Stimulated activated naive CD8-positive, alpha-beta T cell treated with anti-CD3 and anti-CD28 coated beads, Interleukin-15, Interleukin-2, amounts not matched to agents 100 ng/mL and 50 ng/mL, for 24 hours (primary cell): Measurements from ENCODE around the gene COP1.
A peak's percentile ranks its signal among the peaks of the same experiment; 100 is the strongest.
"Not testable (repeated sequence)": the region's sequence is repeated elsewhere in the genome, so short reads cannot be mapped to it uniquely, and the experiment has no call there.

Source experiments
- H3K27ac Mint-ChIP-seq: one replicate; pipeline ENCODE4 v1.8.0; 2021; ENCODE audit warnings: mild to moderate bottlenecking, mixed read lengths
- H3K27me3 Mint-ChIP-seq: one replicate; pipeline ENCODE4 v1.8.0; 2021; ENCODE audit warnings: mixed read lengths
- H3K36me3 Mint-ChIP-seq: one replicate; pipeline ENCODE4 v1.8.0; 2021; ENCODE audit warnings: low read depth, mixed read lengths
- H3K4me1 Mint-ChIP-seq: one replicate; pipeline ENCODE4 v1.8.0; 2021; ENCODE audit warnings: low read depth, mixed read lengths
- H3K4me3 Mint-ChIP-seq: one replicate; pipeline ENCODE4 v1.8.0; 2021; ENCODE audit warnings: mild to moderate bottlenecking, mixed read lengths
- H3K9me3 Mint-ChIP-seq: one replicate; pipeline ENCODE4 v1.8.0; 2021; ENCODE audit warnings: mixed read lengths

The COP1 gene

DNA sequence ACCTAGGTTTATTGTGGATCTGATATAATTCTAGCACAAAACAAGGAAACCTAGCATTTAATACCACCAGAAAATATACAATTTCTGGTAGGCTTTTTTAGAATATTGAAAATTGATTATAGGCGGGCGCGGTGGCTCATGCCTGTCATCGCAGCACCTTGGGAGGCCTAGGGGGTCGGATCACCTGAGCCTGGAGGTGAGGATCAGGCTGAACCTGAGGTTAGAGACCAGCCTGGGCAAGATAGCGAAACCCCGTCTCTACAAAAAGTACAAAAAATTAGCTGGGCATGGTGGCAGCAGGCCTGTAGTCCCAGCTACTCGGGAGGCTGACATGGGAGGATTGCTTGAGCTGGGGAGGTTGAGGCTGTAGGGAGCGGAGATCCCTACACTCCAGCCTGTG is 948 bp upstream of the COP1 start:
- H3K4me3 Mint-ChIP-seq = peak overlapping the region; percentile 95
- peaks cover 16% of the 10 kb centered on the region for H3K36me3 Mint-ChIP-seq
- H3K9me3 Mint-ChIP-seq = no peaks in the 10 kb centered on the region
- peaks cover 37% of the 10 kb centered on the region for H3K4me1 Mint-ChIP-seq
- H3K27ac Mint-ChIP-seq = peak overlapping the region; percentile 99
- H3K27me3 Mint-ChIP-seq = no peaks in the 10 kb centered on the region

DNA sequence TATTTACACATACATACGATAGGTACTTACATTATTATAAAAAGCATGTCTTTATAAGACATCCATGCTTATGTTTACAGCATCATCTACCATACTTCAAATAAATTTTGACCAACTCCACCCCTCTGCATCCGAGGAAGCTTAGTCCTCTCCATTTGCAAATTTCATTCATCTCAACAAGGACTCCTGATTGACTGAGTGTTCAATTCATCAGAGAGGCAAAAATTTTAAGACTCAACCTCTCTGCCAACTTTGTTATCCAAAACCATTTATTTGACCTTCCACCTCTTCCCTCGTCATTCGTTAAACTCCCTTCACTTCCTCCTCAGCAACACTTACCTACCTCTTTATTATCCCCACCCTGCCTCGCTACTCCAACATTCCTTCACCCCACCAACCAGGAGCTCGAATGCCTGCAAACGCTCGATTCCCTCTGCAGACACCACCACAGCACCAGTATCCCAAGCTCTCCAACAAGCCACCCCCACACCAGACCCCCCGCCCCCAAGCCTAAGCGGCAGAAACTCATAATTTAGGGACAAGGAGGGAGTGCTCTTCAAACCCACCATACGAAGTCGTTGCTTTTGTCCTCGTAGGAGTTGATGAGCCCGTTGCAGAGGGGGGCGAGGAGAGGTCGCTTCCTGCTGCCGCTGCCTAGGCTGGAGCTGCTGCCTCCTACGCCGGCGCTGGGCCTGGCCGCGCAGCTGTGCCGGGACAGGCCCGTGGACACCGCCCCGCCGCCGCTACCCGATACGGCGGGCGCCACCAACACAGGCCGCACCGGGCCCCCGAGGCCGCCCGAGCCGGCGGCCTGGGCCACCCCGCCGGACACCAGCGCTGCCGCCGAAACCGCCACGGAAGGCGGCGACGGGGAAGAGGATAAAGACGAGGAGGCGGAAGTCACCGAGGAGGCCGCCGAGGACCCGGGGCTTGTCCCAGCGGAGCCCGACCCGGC is 803 bp downstream of the COP1 start:
- Mint-ChIP-seq H3K9me3 (no peaks in the 10 kb centered on the region), H3K4me3 (peak overlapping the region; percentile 93), H3K36me3 (peaks cover 25% of the 10 kb centered on the region), H3K4me1 (peaks cover 51% of the 10 kb centered on the region), H3K27ac (peak overlapping the region; percentile 94), H3K27me3 (no peaks in the 10 kb centered on the region)

GRCh38 chr1:176205332-176205914 is 1.7 kb downstream of the COP1 start:
- Mint-ChIP-seq H3K4me3 (peak overlapping the region; percentile 93), H3K9me3 (no peaks in the 10 kb centered on the region), H3K27me3 (no peaks in the 10 kb centered on the region), H3K4me1 (peaks cover 55% of the 10 kb centered on the region), H3K27ac (peak overlapping the region; percentile 94), H3K36me3 (peaks cover 26% of the 10 kb centered on the region)

- H3K4me1 Mint-ChIP-seq = peaks cover 62% of the 10 kb centered on the region
- H3K4me3 Mint-ChIP-seq = peak overlapping the region; percentile 93
- H3K36me3 Mint-ChIP-seq = peaks cover 33% of the 10 kb centered on the region
- H3K9me3 Mint-ChIP-seq, H3K27me3 Mint-ChIP-seq: not testable (repeated sequence)
- H3K27ac Mint-ChIP-seq = peak overlapping the region; percentile 94
Measured at GRCh38 chr1:176204655-176205054, 2.4 kb downstream of the COP1 start.

DNA sequence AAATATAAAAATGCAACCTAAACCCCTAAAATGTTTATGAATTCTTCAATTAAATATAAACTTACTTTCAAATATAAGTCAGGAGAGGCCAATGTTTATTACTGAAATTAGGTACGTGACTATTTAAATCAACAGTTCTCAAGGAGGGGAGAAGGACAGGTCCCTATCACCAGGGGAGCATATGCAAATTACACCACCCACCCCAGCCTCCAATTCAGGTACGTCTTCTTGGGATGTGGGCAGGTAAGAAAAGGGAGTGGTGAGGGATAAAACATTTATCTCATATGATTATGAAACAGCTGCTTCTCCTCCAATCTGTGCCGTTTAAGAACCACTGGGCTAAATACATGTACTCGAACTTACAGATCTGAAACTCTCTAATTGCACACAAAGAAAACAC is 3.4 kb downstream of the COP1 start:
- H3K36me3 Mint-ChIP-seq = peaks cover 35% of the 10 kb centered on the region
- no peaks in the 10 kb centered on the region for H3K27me3 Mint-ChIP-seq
- H3K4me3 Mint-ChIP-seq = no peak overlapping the region
- H3K4me1 Mint-ChIP-seq = peaks cover 71% of the 10 kb centered on the region
- no peak overlapping the region for H3K27ac Mint-ChIP-seq
- no peaks in the 10 kb centered on the region for H3K9me3 Mint-ChIP-seq

DNA sequence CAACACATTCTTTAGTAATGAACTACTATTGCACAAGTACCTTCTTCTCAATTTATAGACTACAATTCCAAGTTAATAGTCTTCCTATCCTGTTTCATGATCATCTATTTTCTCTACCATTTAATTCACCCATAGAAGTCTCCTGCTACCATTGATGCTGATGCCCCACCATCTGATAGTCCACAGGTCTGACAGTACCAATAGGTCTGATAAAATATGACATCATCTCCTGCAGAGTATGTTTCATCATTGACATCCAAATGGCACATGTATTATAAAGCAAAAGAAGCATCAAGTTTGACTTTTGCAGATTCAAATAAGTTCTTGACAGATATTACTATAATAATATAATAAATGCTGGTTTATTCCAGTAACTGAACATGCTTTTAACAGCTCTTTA is 5.5 kb downstream of the COP1 start:
- Mint-ChIP-seq H3K27me3 (no peaks in the 10 kb centered on the region), H3K36me3 (peaks cover 46% of the 10 kb centered on the region), H3K4me3 (no peak overlapping the region), H3K9me3 (no peaks in the 10 kb centered on the region), H3K4me1 (peaks cover 80% of the 10 kb centered on the region), H3K27ac (no peak overlapping the region)

DNA sequence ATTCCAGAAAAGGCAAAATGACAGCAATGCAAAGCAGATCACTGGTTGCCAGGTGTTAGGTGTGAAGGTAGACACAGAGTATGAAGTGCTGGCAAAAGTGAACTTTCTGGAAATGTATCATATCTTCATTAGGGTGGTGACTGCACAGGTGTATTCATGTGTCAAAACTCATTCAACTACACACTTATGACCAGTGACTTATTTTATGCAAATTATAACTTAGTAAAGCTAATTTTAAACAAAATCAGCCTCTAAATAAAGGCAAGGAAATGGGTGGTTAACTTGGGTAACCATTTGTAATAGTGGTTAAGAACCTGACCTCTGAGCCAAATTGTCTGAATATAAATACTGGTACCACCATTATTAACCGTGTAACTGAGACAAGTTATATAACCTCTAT is 7.4 kb downstream of the COP1 start:
- peaks cover 46% of the 10 kb centered on the region for H3K36me3 Mint-ChIP-seq
- H3K27me3 Mint-ChIP-seq = no peaks in the 10 kb centered on the region

DNA sequence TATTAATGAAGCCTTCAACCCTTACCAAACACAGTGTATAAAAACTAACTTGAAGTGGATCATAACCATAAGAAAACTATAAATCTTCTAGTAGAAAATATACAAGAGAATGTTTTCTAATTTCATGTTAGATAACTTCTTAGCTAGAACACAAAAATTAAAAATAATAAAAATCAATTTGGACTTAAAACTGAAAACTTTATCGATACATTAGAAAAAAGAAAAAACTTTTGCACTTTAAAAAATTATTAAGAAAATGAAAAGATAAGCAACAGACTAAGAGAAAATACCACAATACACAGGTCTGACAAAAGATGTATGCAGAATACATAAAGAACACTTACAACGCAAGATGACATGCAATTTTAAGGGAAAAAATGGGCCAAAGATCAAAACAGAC is 8.7 kb downstream of the COP1 start:
- H3K9me3 Mint-ChIP-seq = no peaks in the 10 kb centered on the region
- H3K27ac Mint-ChIP-seq = no peak overlapping the region
- H3K4me3 Mint-ChIP-seq = no peak overlapping the region
- H3K36me3 Mint-ChIP-seq = peaks cover 48% of the 10 kb centered on the region
- peaks cover 87% of the 10 kb centered on the region for H3K4me1 Mint-ChIP-seq
- no peaks in the 10 kb centered on the region for H3K27me3 Mint-ChIP-seq

More for the DNA sequence above, 7.4 kb downstream of the COP1 start:
- Mint-ChIP-seq H3K9me3 (no peaks in the 10 kb centered on the region), H3K4me3 (no peak overlapping the region), H3K4me1 (peaks cover 89% of the 10 kb centered on the region), H3K27ac (no peak overlapping the region)

DNA sequence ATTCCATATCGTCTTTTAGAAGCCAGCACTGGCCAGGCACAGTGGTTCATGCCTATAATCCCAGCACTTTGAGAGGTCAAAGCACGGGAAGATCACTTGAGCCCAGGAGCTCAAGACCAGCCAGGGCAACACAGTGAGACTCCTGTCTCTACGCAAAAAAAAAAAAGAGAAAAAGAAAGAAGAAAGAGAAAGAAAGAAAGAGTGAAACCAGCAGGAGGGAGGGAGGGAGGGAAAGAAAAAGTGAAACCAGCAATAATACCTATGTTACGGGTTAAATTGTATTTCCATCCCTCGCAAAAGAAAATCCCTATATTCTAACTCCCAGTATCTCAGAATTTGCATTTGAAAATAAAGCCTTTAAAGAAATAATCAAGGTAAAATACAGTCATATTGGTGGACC is 10.4 kb downstream of the COP1 start:
- no peaks in the 10 kb centered on the region for H3K27me3 Mint-ChIP-seq
- H3K36me3 Mint-ChIP-seq = peaks cover 46% of the 10 kb centered on the region
- H3K4me1 Mint-ChIP-seq = peaks cover 92% of the 10 kb centered on the region
- H3K27ac Mint-ChIP-seq = peak overlapping the region; percentile 77
- H3K4me3 Mint-ChIP-seq = peak overlapping the region; percentile 71
- H3K9me3 Mint-ChIP-seq = no peaks in the 10 kb centered on the region

DNA sequence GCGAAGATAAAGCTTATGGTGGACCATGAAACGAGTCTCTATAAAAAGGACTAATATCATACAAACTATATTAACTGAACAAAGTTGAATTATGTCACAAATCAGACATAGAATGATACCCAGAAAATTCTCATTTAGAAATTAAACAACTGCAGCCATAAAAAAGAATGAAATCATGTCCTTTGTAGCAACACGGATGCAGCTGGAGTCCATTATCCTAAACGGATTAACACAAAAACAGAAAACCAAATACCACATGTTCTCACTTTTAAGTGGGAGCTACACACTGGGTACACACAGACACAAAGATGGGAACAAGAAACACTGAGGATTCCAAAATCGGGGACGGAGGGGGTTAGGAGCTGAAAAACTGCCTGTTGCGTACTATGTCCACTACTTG is 11.5 kb downstream of the COP1 start:
- peaks cover 46% of the 10 kb centered on the region for H3K36me3 Mint-ChIP-seq
- peaks cover 92% of the 10 kb centered on the region for H3K4me1 Mint-ChIP-seq
- H3K9me3 Mint-ChIP-seq = no peaks in the 10 kb centered on the region
- no peaks in the 10 kb centered on the region for H3K27me3 Mint-ChIP-seq
- no peak overlapping the region for H3K4me3 Mint-ChIP-seq
- H3K27ac Mint-ChIP-seq = peak overlapping the region; percentile 29

- H3K4me1 Mint-ChIP-seq = peaks cover 92% of the 10 kb centered on the region
- H3K27ac Mint-ChIP-seq = no peak overlapping the region
- H3K9me3 Mint-ChIP-seq = no peaks in the 10 kb centered on the region
- H3K27me3 Mint-ChIP-seq = no peaks in the 10 kb centered on the region
- no peak overlapping the region for H3K4me3 Mint-ChIP-seq
- peaks cover 51% of the 10 kb centered on the region for H3K36me3 Mint-ChIP-seq
Measured at GRCh38 chr1:176193663-176194062, 13.4 kb downstream of the COP1 start.

DNA sequence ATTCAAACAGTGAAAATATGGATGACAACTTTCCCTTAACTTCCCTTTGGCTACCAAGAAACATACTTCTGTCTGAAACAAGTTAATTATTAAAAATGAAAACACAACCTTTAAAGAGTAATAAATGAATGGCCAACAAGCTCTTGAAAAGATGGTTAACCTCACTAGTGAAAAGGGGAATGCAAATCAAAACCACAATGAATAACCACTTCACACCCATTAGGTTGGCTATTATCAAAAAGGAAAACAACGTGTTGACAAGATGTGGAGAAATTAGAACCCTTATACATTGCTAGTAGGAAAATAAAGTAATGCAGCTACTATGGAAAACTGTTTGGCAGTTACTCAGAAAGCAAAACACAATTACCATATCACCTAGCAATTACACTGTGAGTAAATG is 14.1 kb downstream of the COP1 start:
- Mint-ChIP-seq H3K27me3 (no peaks in the 10 kb centered on the region), H3K4me1 (peaks cover 92% of the 10 kb centered on the region), H3K36me3 (peaks cover 47% of the 10 kb centered on the region), H3K9me3 (no peaks in the 10 kb centered on the region), H3K4me3 (no peak overlapping the region), H3K27ac (no peak overlapping the region)

DNA sequence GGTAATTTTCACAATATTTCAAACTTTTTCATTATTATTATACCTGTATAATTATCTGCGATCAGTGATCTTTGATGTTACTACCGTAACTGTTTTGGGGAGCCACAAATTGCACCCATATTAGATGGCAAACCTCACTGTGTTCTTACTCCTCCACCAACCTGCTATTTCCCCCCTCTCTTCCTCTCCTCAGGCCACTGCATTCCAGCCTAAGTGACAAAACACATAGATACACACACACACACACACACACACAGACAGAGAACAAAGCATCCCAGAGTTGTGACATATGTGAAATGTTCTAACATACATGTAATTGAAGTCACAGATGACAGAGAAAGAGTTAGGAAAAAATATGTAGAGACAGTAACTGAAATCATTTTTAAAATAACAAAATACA is 18.5 kb downstream of the COP1 start:
- H3K9me3 Mint-ChIP-seq = no peaks in the 10 kb centered on the region
- peaks cover 80% of the 10 kb centered on the region for H3K4me1 Mint-ChIP-seq
- peak overlapping the region; percentile 36 for H3K27ac Mint-ChIP-seq
- no peaks in the 10 kb centered on the region for H3K27me3 Mint-ChIP-seq
- H3K36me3 Mint-ChIP-seq = peaks cover 39% of the 10 kb centered on the region
- no peak overlapping the region for H3K4me3 Mint-ChIP-seq

DNA sequence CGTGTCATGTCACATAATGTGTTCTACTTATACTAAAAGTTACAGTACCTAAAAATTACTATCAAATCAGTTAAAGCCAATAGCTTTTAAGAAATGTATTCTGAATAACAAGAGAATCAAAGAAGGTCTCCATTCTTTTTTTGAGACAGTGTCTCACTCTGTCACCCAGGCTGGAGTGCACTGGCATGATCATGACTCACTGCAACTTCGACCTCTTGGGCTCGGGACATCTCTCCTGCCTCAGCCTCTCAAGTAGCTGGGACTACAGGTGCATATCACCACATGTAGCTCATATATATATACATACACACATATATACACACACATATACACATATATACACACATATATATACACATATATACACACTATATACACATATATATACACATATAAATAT is 20.1 kb downstream of the COP1 start:
- no peaks in the 10 kb centered on the region for H3K9me3 Mint-ChIP-seq
- H3K27ac Mint-ChIP-seq = no peak overlapping the region
- no peak overlapping the region for H3K4me3 Mint-ChIP-seq
- no peaks in the 10 kb centered on the region for H3K27me3 Mint-ChIP-seq
- peaks cover 48% of the 10 kb centered on the region for H3K36me3 Mint-ChIP-seq
- H3K4me1 Mint-ChIP-seq = peaks cover 75% of the 10 kb centered on the region

DNA sequence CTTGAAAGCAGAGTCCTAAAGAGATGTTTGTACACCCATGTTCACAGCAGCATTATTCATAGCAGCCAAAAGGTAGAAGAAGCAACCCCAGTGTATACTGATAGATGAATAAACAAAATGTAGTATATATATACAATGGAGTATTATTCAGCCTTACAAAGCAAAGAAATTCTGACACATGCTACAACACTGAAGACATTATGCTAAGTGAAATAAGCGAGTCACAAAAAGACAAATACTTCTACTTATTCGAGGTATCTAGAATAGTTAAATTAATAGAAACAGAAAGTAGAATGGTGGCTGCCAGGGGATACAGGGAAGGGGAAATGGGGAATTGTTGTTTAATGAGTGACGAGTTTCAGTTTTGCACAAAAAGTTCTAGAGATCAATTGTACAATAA is 23.5 kb downstream of the COP1 start:
- Mint-ChIP-seq H3K4me3 (no peak overlapping the region), H3K27me3 (no peaks in the 10 kb centered on the region), H3K27ac (no peak overlapping the region), H3K4me1 (peaks cover 60% of the 10 kb centered on the region), H3K36me3 (peaks cover 46% of the 10 kb centered on the region), H3K9me3 (no peaks in the 10 kb centered on the region)
